Vagina (tissue), 2 donors: ENCODE results near the gene CNTD1. TPM values are rescaled to one million over a fixed set of nuclear protein-coding genes. Genes with fewer than 3 reads are reported as not detected.
A peak's percentile ranks its signal among the peaks of the same experiment; 100 is the strongest.

Experiments
- DNase-seq, 2 donors: peaks; one replicate each; pipeline ENCODE4 v3.0.0-alpha.2; 2017; ENCODE audit errors: extremely low spot score in 2 of 2
- H3K27ac ChIP-seq: fragments of 200-600 bp; sonication (generic); one replicate; pipeline ENCODE4 v1.5.1; 2019
- H3K27me3 ChIP-seq: fragments of 200-600 bp; sonication (generic); one replicate; pipeline ENCODE4 v1.5.1; 2019
- H3K36me3 ChIP-seq, 2 donors: fragments of 200-600 bp; sonication (generic); one replicate each; pipeline ENCODE4 v1.5.1; 2017 to 2019
- H3K4me1 ChIP-seq: fragments of 200-600 bp; sonication (generic); one replicate; pipeline ENCODE4 v1.5.1; 2019
- H3K4me3 ChIP-seq, 2 donors: fragments of 200-600 bp; sonication (generic); 1 replicate in 1 of 2; 2 replicates in 1 of 2; pipeline ENCODE4 v1.5.1; 2016 to 2019
- H3K9me3 ChIP-seq: fragments of 200-600 bp; sonication (generic); one replicate; pipeline ENCODE4 v1.5.1; 2019
- POLR2A ChIP-seq, 2 donors: fragments of 450-650 bp; IDR thresholded peaks; one replicate each; pipeline ENCODE4 v1.6.1; 2017; ENCODE audit warnings: antibody characterized with exemption in 2 of 2, mild to moderate bottlenecking in 2 of 2, moderate library complexity in 2 of 2
- POLR2AphosphoS5 ChIP-seq, 2 donors: sonication (generic); formaldehyde crosslinking; IDR thresholded peaks; one replicate each; pipeline ENCODE4 v1.9.0; 2017; ENCODE audit warnings: antibody characterized with exemption in 2 of 2, mild to moderate bottlenecking in 2 of 2, low read depth in 1 of 2; ENCODE audit not compliant: insufficient read depth in 1 of 2
- intact Hi-C: fragments of 100-400 bp; cut with DNase I; formaldehyde crosslinking; loops from one replicate; pipeline ENCODE4 v1.15.1; 2023
- total RNA-seq: library from RNA; depleted of rRNA; stranded (reverse); fragments of >200 nt; gene quantifications from one replicate; pipeline ENCODE4 v1.2.3, GENCODE V29; 2016
- TF ChIP-seq, protein P1 (sequence below), 3 experiments: fragments of 450-650 bp in 2 of 3; fragments of 200-600 bp in 1 of 3; sonication (generic) in 1 of 3; IDR thresholded peaks; one replicate each; pipeline ENCODE4 v1.5.1; 2017 to 2019; ENCODE audit warnings: antibody characterized with exemption in 3 of 3, mild to moderate bottlenecking in 2 of 3, moderate library complexity in 2 of 3

Gene CNTD1
- total RNA-seq, 1 donor from 2014 or later, result not detected

DNA sequence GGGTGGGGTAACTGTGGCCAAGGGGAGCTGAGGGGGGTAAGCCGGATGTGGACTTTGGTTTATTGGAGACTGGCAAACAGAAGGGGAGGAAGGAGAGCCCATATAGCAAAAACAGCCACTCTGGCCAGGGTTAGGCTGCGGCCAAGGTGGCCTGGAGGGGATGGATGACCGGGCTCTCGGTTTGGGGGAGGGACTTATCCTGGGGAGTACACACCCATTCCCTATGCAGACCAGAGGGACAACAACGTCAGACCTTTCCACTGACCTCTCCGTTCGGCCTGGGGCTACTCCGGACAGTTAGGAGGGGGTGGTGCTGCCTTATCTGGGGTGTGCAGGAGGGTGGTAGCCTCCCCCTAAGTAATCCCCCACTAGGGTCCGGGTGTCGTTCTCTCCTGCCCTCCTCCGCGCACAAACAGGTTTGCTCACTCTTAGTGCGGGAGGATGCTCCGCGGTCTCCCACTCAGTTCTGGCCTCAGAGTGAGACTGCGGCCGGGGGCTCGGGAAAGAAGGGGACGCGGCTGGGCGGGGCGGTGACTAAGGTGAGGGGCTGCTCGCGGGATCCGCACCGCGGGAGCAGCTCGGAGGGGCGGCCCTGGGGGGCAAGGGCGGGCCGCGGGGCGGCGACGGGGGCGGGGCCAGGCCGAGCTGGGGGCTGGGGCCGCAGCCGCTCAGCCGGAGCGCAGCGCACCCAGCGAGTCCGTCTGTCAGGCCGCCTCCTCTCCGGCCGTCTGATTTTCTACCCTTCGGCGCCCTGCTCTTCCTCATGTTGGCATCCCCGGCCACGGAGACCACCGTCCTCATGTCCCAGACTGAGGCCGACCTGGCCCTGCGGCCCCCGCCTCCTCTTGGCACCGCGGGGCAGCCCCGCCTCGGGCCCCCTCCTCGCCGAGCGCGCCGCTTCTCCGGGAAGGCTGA, 18.5 kb upstream of the CNTD1 start, which contains the start of gene WNK4:
Gene WNK4 (plus strand): TSS at position 675 of the 915 bp plus-strand sequence. CDS start 89 bp downstream, at position 764.
- no peaks in the 10 kb centered on the region for H3K9me3 ChIP-seq
- H3K36me3 ChIP-seq, result peaks cover 0 to 31% of the 10 kb centered on the region in 2 donors
- DNase-seq, result no peak
- H3K4me1 ChIP-seq, result peaks cover 19% of the 10 kb centered on the region
- H3K27ac ChIP-seq, result peak within 1 kb of the TSS; percentile 57
- H3K27me3 ChIP-seq, result peaks cover 3% of the 10 kb centered on the region
- peak within 1 kb of the TSS; percentile 37 to 45 for H3K4me3 ChIP-seq
- intact Hi-C loops, result no loop called here
- TF ChIP-seq, protein P1, sequence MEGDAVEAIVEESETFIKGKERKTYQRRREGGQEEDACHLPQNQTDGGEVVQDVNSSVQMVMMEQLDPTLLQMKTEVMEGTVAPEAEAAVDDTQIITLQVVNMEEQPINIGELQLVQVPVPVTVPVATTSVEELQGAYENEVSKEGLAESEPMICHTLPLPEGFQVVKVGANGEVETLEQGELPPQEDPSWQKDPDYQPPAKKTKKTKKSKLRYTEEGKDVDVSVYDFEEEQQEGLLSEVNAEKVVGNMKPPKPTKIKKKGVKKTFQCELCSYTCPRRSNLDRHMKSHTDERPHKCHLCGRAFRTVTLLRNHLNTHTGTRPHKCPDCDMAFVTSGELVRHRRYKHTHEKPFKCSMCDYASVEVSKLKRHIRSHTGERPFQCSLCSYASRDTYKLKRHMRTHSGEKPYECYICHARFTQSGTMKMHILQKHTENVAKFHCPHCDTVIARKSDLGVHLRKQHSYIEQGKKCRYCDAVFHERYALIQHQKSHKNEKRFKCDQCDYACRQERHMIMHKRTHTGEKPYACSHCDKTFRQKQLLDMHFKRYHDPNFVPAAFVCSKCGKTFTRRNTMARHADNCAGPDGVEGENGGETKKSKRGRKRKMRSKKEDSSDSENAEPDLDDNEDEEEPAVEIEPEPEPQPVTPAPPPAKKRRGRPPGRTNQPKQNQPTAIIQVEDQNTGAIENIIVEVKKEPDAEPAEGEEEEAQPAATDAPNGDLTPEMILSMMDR (IDR thresholded peaks at IDR 0.05), result no peak
- TF ChIP-seq POLR2AphosphoS5 (IDR thresholded peaks at IDR 0.05; ENCODE audit: insufficient read depth in 1 of 2, low read depth in 1 of 2), result peak in 1 of 2 donors; percentile 25

DNA sequence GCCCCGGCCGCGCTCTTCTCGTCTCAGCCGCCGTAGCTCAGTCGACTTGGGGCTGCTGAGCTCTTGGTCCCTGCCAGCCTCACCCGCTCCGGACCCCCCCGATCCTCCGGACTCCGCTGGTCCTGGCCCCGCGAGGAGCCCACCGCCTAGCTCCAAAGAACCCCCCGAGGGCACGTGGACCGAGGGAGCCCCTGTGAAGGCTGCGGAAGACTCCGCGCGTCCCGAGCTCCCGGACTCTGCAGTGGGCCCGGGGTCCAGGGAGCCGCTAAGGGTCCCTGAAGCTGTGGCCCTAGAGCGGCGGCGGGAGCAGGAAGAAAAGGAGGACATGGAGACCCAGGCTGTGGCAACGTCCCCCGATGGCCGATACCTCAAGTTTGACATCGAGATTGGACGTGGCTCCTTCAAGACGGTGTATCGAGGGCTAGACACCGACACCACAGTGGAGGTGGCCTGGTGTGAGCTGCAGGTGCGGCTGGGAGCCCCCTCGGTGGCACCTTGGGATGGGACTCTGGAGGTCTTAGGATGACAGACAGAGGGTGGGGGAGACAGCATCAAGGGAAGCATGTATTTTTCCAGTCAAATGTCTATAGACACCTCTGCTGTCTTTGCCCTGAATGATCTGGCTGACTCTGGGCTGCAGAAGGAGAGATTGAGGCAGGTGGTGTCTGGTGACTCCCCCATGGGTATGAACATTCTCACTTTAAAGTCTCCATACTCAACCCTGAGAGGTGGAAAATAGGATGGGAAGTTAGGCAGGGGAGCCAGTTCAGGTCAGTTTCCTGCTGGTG, 17.6 kb upstream of the CNTD1 start:
- Histone ChIP-seq H3K36me3 (peaks cover 0 to 22% of the 10 kb centered on the region in 2 donors), H3K27me3 (peaks cover 4% of the 10 kb centered on the region), H3K9me3 (no peaks in the 10 kb centered on the region), H3K4me1 (peaks cover 19% of the 10 kb centered on the region), H3K4me3 (peak overlapping the region; percentile 37 to 45), H3K27ac (no peak overlapping the region)
- intact Hi-C loops, result no loop called here
- DNase-seq, result no peak
- no peak for TF ChIP-seq POLR2A (IDR thresholded peaks at IDR 0.05)
- TF ChIP-seq, protein P1 (IDR thresholded peaks at IDR 0.05), result no peak
- peak in 1 of 2 donors; percentile 6 for TF ChIP-seq POLR2AphosphoS5 (IDR thresholded peaks at IDR 0.05; ENCODE audit: insufficient read depth in 1 of 2, low read depth in 1 of 2)

DNA sequence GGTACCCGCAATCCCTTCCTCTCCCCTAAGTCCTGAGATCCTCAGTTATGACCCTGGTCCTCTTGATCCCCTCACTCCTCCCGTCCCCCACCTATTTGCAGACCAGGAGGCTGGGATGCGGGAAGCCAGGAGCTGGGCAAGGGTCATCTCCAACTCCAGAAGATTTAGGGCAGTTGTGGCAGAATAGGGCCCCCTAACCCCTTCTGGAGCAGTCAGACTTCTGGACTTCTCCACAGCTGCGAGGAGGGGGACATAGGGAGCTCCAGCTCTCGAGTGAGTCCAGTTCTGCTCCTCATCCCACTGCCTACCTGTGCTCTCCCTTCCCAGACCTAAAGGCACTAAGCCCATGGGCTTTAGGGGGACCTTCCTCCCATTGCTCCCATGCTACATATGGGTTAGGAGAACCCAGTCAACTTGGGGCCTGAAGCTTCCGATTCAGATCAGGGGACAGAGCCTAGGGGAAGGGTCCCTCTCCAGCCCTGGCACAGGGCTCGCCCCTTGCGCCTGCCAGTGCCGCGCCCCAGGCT, 17.0 kb upstream of the CNTD1 start:
- Histone ChIP-seq H3K27me3 (peaks cover 4% of the 10 kb centered on the region), H3K27ac (no peak overlapping the region), H3K9me3 (no peaks in the 10 kb centered on the region), H3K4me3 (peak overlapping the region in 1 of 2 donors; percentile 45), H3K4me1 (peaks cover 19% of the 10 kb centered on the region), H3K36me3 (peaks cover 0 to 15% of the 10 kb centered on the region in 2 donors)
- TF ChIP-seq, protein P1 (IDR thresholded peaks at IDR 0.05), result no peak
- TF ChIP-seq POLR2A (IDR thresholded peaks at IDR 0.05) (no peak), POLR2AphosphoS5 (IDR thresholded peaks at IDR 0.05; ENCODE audit: insufficient read depth in 1 of 2, low read depth in 1 of 2) (no peak)
- peak in 1 of 2 donors; percentile 82 for DNase-seq
- intact Hi-C loops, result no loop called here

DNA sequence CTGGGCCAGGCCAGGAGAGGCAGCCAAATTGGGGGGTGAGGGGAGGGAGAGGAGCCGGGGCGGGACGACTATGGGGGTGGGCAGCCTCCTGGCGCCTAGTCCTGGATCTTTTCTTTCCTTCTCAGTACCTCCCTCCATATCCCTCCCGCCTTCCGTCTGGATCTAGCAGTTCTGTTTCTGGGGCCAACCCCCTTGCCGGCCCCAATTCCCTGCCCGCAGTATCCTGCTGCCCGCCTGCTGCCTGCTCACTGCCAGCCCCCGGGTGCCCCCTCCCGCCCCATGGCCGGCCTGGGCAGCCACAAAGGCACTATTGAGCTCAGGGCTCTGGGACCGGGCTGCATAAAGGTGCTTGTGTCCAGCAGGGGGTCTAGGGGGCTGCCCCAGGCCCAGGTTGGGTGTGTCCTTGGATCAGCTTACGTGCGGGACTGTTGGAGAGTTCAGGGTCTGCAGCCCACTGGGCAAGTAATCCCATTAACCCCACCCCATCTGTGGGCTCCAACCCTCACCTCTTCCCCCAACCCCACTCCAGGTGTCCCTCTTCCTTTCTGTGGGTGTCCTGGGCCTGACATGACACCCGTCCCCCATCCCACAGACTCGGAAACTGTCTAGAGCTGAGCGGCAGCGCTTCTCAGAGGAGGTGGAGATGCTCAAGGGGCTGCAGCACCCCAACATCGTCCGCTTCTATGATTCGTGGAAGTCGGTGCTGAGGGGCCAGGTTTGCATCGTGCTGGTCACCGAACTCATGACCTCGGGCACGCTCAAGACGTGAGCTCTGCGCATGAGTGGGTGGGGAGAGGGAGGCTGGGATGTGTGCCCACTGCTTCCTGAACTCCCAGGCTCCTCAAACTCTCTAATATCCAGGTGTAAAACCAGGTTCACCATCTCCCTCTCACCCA, 16.2 kb upstream of the CNTD1 start:
- Histone ChIP-seq H3K4me1 (peaks cover 19% of the 10 kb centered on the region), H3K36me3 (peaks cover 0 to 15% of the 10 kb centered on the region in 2 donors), H3K27ac (no peak overlapping the region), H3K4me3 (peak overlapping the region in 1 of 2 donors; percentile 45), H3K9me3 (no peaks in the 10 kb centered on the region), H3K27me3 (peaks cover 4% of the 10 kb centered on the region)
- intact Hi-C loops, result no loop called here
- TF ChIP-seq POLR2AphosphoS5 (IDR thresholded peaks at IDR 0.05; ENCODE audit: insufficient read depth in 1 of 2, low read depth in 1 of 2) (no peak), POLR2A (IDR thresholded peaks at IDR 0.05) (no peak)
- TF ChIP-seq, protein P1 (IDR thresholded peaks at IDR 0.05), result no peak
- DNase-seq, result peak in 1 of 2 donors; percentile 79
